NCI-H69 (cell line): ENCODE data around the gene KPNA4.

Source experiments
- DNase-seq: peaks from one replicate; lab custom pipeline; 2025; lab: John Stamatoyannopoulos, UW

The KPNA4 gene

DNA sequence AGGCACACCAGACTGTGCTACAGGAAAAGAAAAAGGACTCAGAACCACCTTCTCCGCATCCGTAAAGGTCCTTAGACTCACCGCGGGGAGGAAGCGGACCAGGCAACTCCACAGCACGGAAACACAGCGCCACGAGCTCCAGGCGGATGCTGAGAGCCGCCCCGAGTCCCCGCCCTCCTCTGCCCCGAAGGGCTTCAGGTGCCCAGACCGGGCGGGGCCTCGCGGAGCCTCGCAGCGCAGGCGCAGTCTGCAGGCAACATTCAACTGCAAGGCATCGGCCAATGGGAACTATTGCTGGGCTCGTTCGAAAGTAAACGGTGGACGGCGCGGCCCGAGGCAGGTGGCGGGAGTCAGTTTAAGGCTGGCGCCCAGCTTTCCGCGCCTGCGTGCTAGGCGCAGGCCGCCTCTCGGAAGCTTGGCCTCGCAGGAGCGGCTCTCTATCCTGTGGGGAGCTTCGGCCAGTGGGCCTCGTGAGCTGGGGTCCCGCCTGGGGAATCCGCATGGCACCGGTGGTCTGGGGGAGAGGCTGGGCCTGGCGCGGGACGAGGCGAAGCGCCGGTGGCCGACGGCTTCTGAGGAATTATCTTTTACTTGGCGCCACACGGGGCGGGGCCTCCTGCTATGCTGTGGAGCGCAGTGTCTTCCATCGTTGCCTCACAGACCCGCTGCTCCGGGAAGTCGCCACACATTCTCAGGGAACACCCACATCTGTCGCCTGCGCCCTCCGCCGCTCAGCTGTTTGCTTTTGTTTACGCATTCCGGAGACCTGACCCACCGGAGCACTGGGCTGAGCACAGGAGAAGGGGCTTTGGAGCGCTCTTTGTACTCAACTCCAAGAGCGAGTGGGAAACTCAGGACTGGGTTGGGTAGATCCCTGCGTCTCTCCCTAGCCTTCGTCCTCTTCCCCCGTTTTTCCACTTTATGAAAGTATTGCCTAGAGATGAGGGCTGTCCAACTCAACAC, 115.5 kb downstream of the KPNA4 start, which contains the start of gene TRIM59:
Gene TRIM59, minus strand, starts transcription at position 151 of the 963 bp plus-strand sequence. CDS start 10,603 bp downstream, outside the sequence.
- DNase-seq = peak; percentile 91

DNA sequence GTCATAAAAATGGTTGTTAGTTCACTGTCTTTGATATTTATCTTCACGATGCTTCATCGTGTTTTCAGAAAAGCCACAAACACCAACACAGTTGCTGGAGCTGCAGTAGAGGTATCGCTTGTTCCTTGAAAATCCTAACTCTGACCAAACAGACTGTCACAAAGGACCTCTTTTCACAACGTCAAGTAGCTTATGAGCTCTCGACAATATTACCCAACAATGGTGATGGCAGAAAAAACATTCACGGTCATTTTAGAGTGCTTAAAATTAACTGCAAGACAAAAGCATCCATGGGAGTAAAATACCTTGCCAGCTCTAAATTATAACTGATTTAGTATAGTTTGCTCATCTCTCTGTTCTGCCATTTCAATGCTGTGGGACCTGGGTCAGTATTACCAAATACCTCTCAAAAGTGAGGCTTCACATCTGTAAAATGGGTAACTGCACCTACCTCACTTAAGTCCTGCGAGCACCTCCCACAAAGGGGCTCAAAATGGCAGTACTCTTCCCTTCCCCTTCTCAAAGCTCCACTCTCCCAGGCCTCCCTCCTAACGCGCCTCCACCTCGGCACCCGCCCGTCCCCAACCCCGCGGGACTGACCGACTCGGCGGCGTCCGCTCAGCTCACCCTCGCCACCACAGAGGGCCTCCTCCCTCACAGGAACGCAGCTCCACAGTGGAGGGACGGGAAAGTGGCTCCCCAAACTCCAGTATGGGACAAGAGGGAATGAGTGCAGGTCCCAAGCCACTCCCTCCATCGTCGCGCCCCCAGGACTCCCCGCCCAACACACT, 116.3 kb downstream of the KPNA4 start:
- DNase-seq = peak; percentile 80

DNA sequence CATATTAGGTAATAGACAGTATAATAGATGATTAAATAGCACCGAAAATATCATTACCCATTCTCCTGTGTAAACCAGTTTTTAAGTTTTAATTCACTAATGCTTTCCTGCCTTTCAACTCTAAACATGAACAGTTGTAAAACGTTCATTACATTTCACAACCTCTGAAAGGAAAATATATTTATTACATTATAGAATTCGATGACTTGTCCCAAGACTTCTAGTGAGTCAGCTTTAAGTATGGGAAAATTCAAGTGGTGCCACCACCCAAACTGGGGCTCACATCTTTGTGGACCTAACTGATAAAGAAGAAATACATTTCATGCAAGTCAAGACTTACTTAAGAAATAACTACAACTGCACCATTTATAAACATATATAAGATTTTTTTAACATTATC, 117.8 kb downstream of the KPNA4 start:
- no peak for DNase-seq

DNA sequence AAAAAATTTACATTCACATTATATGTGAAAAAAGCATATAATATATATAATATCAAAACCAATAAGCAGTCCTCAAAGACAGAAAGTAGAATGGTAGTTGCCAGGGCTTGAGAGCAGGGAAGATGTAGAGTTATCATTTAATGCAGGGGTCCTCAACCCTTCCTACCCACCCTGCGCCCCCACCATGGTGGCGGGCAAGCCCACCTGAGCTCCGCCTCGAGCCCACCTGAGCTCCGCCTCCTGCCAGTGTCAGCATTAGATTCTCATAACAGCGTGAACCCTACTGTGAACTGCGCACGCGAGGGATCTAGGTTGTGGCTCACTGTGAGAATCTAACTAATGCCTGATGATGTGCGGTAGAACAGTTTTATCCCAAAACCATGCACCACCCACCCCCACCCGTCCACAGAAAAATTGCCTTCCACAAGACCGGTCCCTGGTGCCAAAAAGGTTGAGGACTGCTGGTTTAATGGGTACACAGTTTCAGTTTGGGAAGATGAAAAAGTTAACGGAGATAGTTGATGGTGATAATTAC, 118.8 kb downstream of the KPNA4 start:
- DNase-seq = no peak

DNA sequence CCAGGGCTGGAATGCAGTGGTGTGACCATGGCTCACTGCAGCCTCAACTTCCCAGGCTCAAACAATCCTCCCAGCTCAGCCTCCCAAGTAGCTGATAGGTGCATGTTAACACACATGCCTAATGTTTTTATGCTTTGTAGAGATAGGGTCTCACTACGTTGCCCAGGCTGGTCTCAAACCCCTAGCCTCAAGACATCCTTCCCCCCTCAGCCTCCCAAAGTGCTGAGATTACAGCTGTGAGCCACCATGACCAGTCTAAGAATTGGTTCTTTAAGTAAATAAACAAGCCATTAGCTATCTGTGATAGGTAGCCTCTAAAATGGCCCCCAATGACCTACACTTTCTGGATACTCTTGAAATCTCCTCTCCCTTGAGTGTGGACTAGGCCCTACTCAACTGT, 119.5 kb downstream of the KPNA4 start:
- no peak for DNase-seq
